ENCODE data around the gene FIP1L1.

- no peak for TF ChIP-seq CTCF (IDR thresholded peaks at IDR 0.05 in 2 of 3, conservative IDR thresholded peaks at IDR 0.05 in 1 of 3; ENCODE audit: control insufficient read depth in 2 of 3, extremely low read depth in 1 of 3, insufficient read depth in 1 of 3, low read depth in 3 of 3, low read length in 3 of 3)
- TF ChIP-seq MAX (IDR thresholded peaks at IDR 0.05; ENCODE audit: low read depth, low read length) = no peak
- no peak for TF ChIP-seq ZNF687 (IDR thresholded peaks at IDR 0.05)
- no peak for TF ChIP-seq ZNF274 (IDR thresholded peaks at IDR 0.05; ENCODE audit: insufficient read depth, insufficient read length)
- TF ChIP-seq TAF1 (IDR thresholded peaks at IDR 0.05; ENCODE audit: borderline replicate concordance, low read depth, low read length) = no peak
- no peak for TF ChIP-seq PAX8 (IDR thresholded peaks at IDR 0.05)
- no peak for TF ChIP-seq MYC (IDR thresholded peaks at IDR 0.05; ENCODE audit: insufficient read depth, insufficient read length, insufficient replicate concordance, low read length, severe bottlenecking)
- TF ChIP-seq TBL1XR1 (IDR thresholded peaks at IDR 0.05; ENCODE audit: low read depth, low read length) = no peak
- TF ChIP-seq ATF7 (IDR thresholded peaks at IDR 0.05; ENCODE audit: low read depth) = no peak
- TF ChIP-seq POLR2A (IDR thresholded peaks at IDR 0.05; ENCODE audit: low read depth, low read length) = no peak
- no peak for TF ChIP-seq JUND (IDR thresholded peaks at IDR 0.05; ENCODE audit: low read depth, low read length)
- TF ChIP-seq TARDBP (IDR thresholded peaks at IDR 0.05; ENCODE audit: borderline replicate concordance) = no peak
These were observed 100.2 kb downstream of the FIP1L1 start for GRCh38 chr4:53477636-53478035.

All from GM12878 (cell line).